ENCODE results near the gene RGS10.

- TF ChIP-seq EZH2phosphoT487 (IDR thresholded peaks at IDR 0.05; ENCODE audit: insufficient read depth, low read depth) (no peak), EZH2 (IDR thresholded peaks at IDR 0.05; ENCODE audit: insufficient read depth, poor library complexity, severe bottlenecking) (no peak)
Measured at GRCh38 chr10:119468542-119469324, 73.8 kb downstream of the RGS10 start.

Data from GM23248 (cell line).